BJ (cell line): Measurements from ENCODE around the gene FAM174C. TPM values are rescaled to one million over a fixed set of nuclear protein-coding genes. Genes with fewer than 3 reads are reported as not detected.
"Not testable (repeated sequence)": the region's sequence is repeated elsewhere in the genome, so short reads cannot be mapped to it uniquely, and the experiment has no call there.

Experiments used
- CTCF ChIA-PET: fragments of 350-600 bp; formaldehyde crosslinking; extraction: SDS; loops from one replicate; lab custom pipeline; 2021; ENCODE audit warnings: antibody characterized with exemption, inconsistent platforms; lab: Yijun Ruan, JAX
- POLR2A ChIA-PET: fragments of 300-600 bp; sonication (Branson Sonifier 250); formaldehyde crosslinking; extraction: SDS; loops from one replicate; lab custom pipeline; 2021; ENCODE audit warnings: antibody characterized with exemption; lab: Charles Lee
- DNase-seq: peaks from one replicate; pipeline ENCODE4 v3.0.0-alpha.2; 2011; ENCODE audit warnings: low read depth
- H3K27me3 ChIP-seq: 2 replicates; pipeline ENCODE4 v1.6.0; 2011; ENCODE audit warnings: low read length; ENCODE audit not compliant: control insufficient read depth, insufficient read depth
- H3K36me3 ChIP-seq: 2 replicates; pipeline ENCODE4 v1.5.1; 2011; ENCODE audit warnings: low read length; ENCODE audit not compliant: control insufficient read depth, insufficient read depth
- H3K4me3 ChIP-seq: 2 replicates; pipeline ENCODE4 v1.5.1; 2011; ENCODE audit warnings: low read depth, mild to moderate bottlenecking, control low read depth, low read length
- CTCF ChIP-seq: IDR thresholded peaks from 2 replicates; pipeline ENCODE4 v1.5.1; 2011; ENCODE audit warnings: low read depth, mild to moderate bottlenecking, control low read depth, inconsistent platforms, low read length, moderate library complexity; ENCODE audit not compliant: insufficient read depth
- polyA plus RNA-seq: library from polyadenylated mRNA; depleted of rRNA; stranded (reverse); fragments of >200 nt; gene quantifications from 2 replicates; pipeline ENCODE4 v1.2.3, GENCODE V29; 2011

FAM174C gene
- polyA plus RNA-seq, 1 experiment = 37.5 TPM

- TF ChIP-seq CTCF = no peak
- H3K27me3 ChIP-seq = no peaks in the 10 kb centered on the region
- DNase-seq = no peak
- ChIA-PET CTCF (no interaction called here), POLR2A (no interaction called here)
- H3K4me3 ChIP-seq = no peak overlapping the region
- no peaks in the 10 kb centered on the region for H3K36me3 ChIP-seq
Observed at GRCh38 chr19:1299801-1300200, 24.5 kb downstream of the FAM174C start.

GRCh38 chr19:1300744-1301490 is 25.6 kb downstream of the FAM174C start:
- DNase-seq = no peak
- no peaks in the 10 kb centered on the region for H3K27me3 ChIP-seq
- TF ChIP-seq CTCF = no peak
- ChIA-PET POLR2A (no interaction called here), CTCF (no interaction called here)
- no peak overlapping the region for H3K4me3 ChIP-seq
- no peaks in the 10 kb centered on the region for H3K36me3 ChIP-seq

GRCh38 chr19:1302533-1303239 is 27.4 kb downstream of the FAM174C start:
- Histone ChIP-seq H3K36me3 (no peaks in the 10 kb centered on the region), H3K4me3 (no peak overlapping the region), H3K27me3 (no peaks in the 10 kb centered on the region)
- ChIA-PET CTCF (interaction anchor here (0.6 to 1.6 kb wide), 3 partner anchors 13 to 139 kb away, joined by 3 to 7 read pairs (median 5); no protein-coding TSS in a partner anchor), POLR2A (no interaction called here)
- DNase-seq = no peak
- no peak for TF ChIP-seq CTCF

- DNase-seq = no peak
- ChIA-PET POLR2A (no interaction called here), CTCF (interaction anchor here (1.4 to 1.6 kb wide), 2 partner anchors 11 to 13 kb away, joined by 5 to 7 read pairs; no protein-coding TSS in a partner anchor)
- Histone ChIP-seq H3K36me3 (no peaks in the 10 kb centered on the region), H3K27me3 (no peaks in the 10 kb centered on the region), H3K4me3 (no peak overlapping the region)
- TF ChIP-seq CTCF = no peak
Observed at GRCh38 chr19:1304197-1304924, 29.0 kb downstream of the FAM174C start.

- H3K4me3 ChIP-seq, H3K36me3 ChIP-seq, POLR2A ChIA-PET, DNase-seq, H3K27me3 ChIP-seq, CTCF ChIA-PET: not testable (repeated sequence)
Observed at GRCh38 chr19:1305354-1305753, 30.0 kb downstream of the FAM174C start.
